Mesodermal cell (in vitro differentiated cells): ENCODE data around the gene MCM10.

Source experiments
- H3K27ac ChIP-seq: 2 replicates; pipeline ENCODE4 v1.7.0; 2013; ENCODE audit warnings: mild to moderate bottlenecking, low read depth, low read length, moderate library complexity; ENCODE audit not compliant: severe bottlenecking
- H3K36me3 ChIP-seq: 2 replicates; pipeline ENCODE4 v1.7.1; 2013; ENCODE audit warnings: mild to moderate bottlenecking, low read length, moderate library complexity; ENCODE audit not compliant: control insufficient read depth, insufficient read depth
- H3K4me1 ChIP-seq: one replicate; pipeline ENCODE4 v1.7.1; 2013; ENCODE audit warnings: mild to moderate bottlenecking, low read length; ENCODE audit not compliant: insufficient read depth, control insufficient read depth, poor library complexity, severe bottlenecking
- H3K4me3 ChIP-seq: 2 replicates; pipeline ENCODE4 v1.7.0; 2013; ENCODE audit warnings: low read length, control low read depth, mild to moderate bottlenecking; ENCODE audit not compliant: insufficient read depth, poor library complexity, severe bottlenecking; ENCODE audit errors: extremely low read depth
- H3K9me3 ChIP-seq: 2 replicates; pipeline ENCODE4 v1.7.1; 2013; ENCODE audit warnings: mild to moderate bottlenecking, low read length, moderate library complexity; ENCODE audit not compliant: control insufficient read depth
- WGBS, 2 experiments: methylation state at CpG; one replicate each; pipeline ENCODE4 v1.1.5; 2013; ENCODE audit warnings: missing lambda C conversion rate in 2 of 2; ENCODE audit not compliant: insufficient coverage in 2 of 2; 5-methylcytosine and 5-hydroxymethylcytosine counted together

MCM10 gene

GRCh38 chr10:13219685-13220670 is 58.6 kb downstream of the MCM10 start:
- Histone ChIP-seq H3K4me3 (no peak overlapping the region), H3K27ac (no peak overlapping the region), H3K36me3 (peaks cover 3% of the 10 kb centered on the region), H3K4me1 (no peaks in the 10 kb centered on the region), H3K9me3 (no peaks in the 10 kb centered on the region)
- 67 to 74% methylated on average over 8 to 10 of the region's 12 CpGs for WGBS, 2 experiments

- Histone ChIP-seq H3K4me1 (no peaks in the 10 kb centered on the region), H3K9me3 (no peaks in the 10 kb centered on the region), H3K27ac (no peak overlapping the region), H3K36me3 (no peaks in the 10 kb centered on the region), H3K4me3 (no peak overlapping the region)
- WGBS, 2 experiments = 92 to 96% methylated on average over 4 to 5 of the region's 8 CpGs
These were observed 60.2 kb downstream of the MCM10 start for GRCh38 chr10:13221572-13221971.

- 93 to 98% methylated on average over 5 of the region's 6 CpGs for WGBS, 2 experiments
- Histone ChIP-seq H3K4me3 (no peak overlapping the region), H3K4me1 (no peaks in the 10 kb centered on the region), H3K36me3 (no peaks in the 10 kb centered on the region), H3K27ac (no peak overlapping the region), H3K9me3 (no peaks in the 10 kb centered on the region)
These were observed 60.8 kb downstream of the MCM10 start for GRCh38 chr10:13222151-13222550.

- no peaks in the 10 kb centered on the region for H3K4me1 ChIP-seq
- H3K4me3 ChIP-seq = no peak overlapping the region
- H3K36me3 ChIP-seq = no peaks in the 10 kb centered on the region
- H3K27ac ChIP-seq = no peak overlapping the region
- 95 to 100% methylated on average over 1 to 3 of the region's 7 CpGs for WGBS, 2 experiments
- no peaks in the 10 kb centered on the region for H3K9me3 ChIP-seq
These were observed 61.2 kb downstream of the MCM10 start for GRCh38 chr10:13222566-13222965.

GRCh38 chr10:13223241-13223640 is 61.9 kb downstream of the MCM10 start:
- H3K9me3 ChIP-seq = no peaks in the 10 kb centered on the region

GRCh38 chr10:13224210-13224995 is 63.0 kb downstream of the MCM10 start:
- Histone ChIP-seq H3K9me3 (no peaks in the 10 kb centered on the region), H3K4me3 (no peak overlapping the region), H3K36me3 (no peaks in the 10 kb centered on the region), H3K27ac (no peak overlapping the region), H3K4me1 (no peaks in the 10 kb centered on the region)
- WGBS, 2 experiments = 84 to 95% methylated on average over 8 to 9 of the region's 11 CpGs

More at GRCh38 chr10:13223241-13223640, 61.9 kb downstream of the MCM10 start:
- 90 to 93% methylated on average over 5 to 7 of the region's 9 CpGs for WGBS, 2 experiments
- Histone ChIP-seq H3K36me3 (no peaks in the 10 kb centered on the region), H3K27ac (no peak overlapping the region), H3K4me3 (no peak overlapping the region), H3K4me1 (no peaks in the 10 kb centered on the region)

GRCh38 chr10:13225601-13226000 is 64.2 kb downstream of the MCM10 start:
- Histone ChIP-seq H3K4me1 (no peaks in the 10 kb centered on the region), H3K9me3 (no peaks in the 10 kb centered on the region), H3K36me3 (no peaks in the 10 kb centered on the region), H3K27ac (no peak overlapping the region), H3K4me3 (no peak overlapping the region)
- WGBS, 2 experiments = 86% methylated on average over 4 to 6 of the region's 8 CpGs

- Histone ChIP-seq H3K4me1 (no peaks in the 10 kb centered on the region), H3K4me3 (no peak overlapping the region), H3K9me3 (no peaks in the 10 kb centered on the region), H3K36me3 (no peaks in the 10 kb centered on the region), H3K27ac (no peak overlapping the region)
- 88 to 94% methylated on average over 5 of the region's 5 CpGs for WGBS, 2 experiments
These were observed 65.7 kb downstream of the MCM10 start for GRCh38 chr10:13227031-13227430.

GRCh38 chr10:13231190-13231589 is 69.8 kb downstream of the MCM10 start:
- Histone ChIP-seq H3K9me3 (no peaks in the 10 kb centered on the region), H3K36me3 (no peaks in the 10 kb centered on the region), H3K27ac (no peak overlapping the region), H3K4me1 (no peaks in the 10 kb centered on the region), H3K4me3 (no peak overlapping the region)
- WGBS, 2 experiments = 84 to 96% methylated on average over 4 to 7 of the region's 9 CpGs

- Histone ChIP-seq H3K4me1 (no peaks in the 10 kb centered on the region), H3K27ac (no peak overlapping the region), H3K36me3 (no peaks in the 10 kb centered on the region), H3K4me3 (no peak overlapping the region), H3K9me3 (no peaks in the 10 kb centered on the region)
- 85 to 88% methylated on average over 6 of the region's 6 CpGs for WGBS, 2 experiments
These were observed 70.5 kb downstream of the MCM10 start for GRCh38 chr10:13231808-13232207.
